ENCODE results near the gene ADAM22. TPM values are rescaled to one million over a fixed set of nuclear protein-coding genes. Genes with fewer than 3 reads are reported as not detected.

Gene ADAM22
- total and polyA plus RNA-seq, 2 donors from 2014 or later = 2.2 to 7.9 TPM

GRCh38 chr7:88230646-88231045 is 296.6 kb downstream of the ADAM22 start:
- intact Hi-C loops (cut with DNase I) = no loop called here
- Histone ChIP-seq H3K36me3 (ENCODE audit: control insufficient read depth in 2 of 3, insufficient read depth in 3 of 3, low read length in 3 of 3) (no peaks in the 10 kb centered on the region), H3K4me3 (ENCODE audit: low read length in 3 of 3) (no peak overlapping the region), H3K27ac (ENCODE audit: low read depth in 2 of 2, low read length in 2 of 2) (no peak overlapping the region), H3K9ac (ENCODE audit: low read length in 3 of 3) (no peak overlapping the region), H3K4me1 (ENCODE audit: control insufficient read depth in 2 of 3, insufficient read depth in 2 of 3, low read depth in 1 of 3, low read length in 3 of 3) (no peaks in the 10 kb centered on the region), H3K27me3 (ENCODE audit: control insufficient read depth, insufficient read depth, low read length) (no peaks in the 10 kb centered on the region), H3K9me3 (ENCODE audit: control insufficient read depth in 2 of 3, insufficient read depth in 1 of 3, low read length in 3 of 3) (no peaks in the 10 kb centered on the region)
- no peak for FAIRE-seq
- TF ChIP-seq, protein P1, sequence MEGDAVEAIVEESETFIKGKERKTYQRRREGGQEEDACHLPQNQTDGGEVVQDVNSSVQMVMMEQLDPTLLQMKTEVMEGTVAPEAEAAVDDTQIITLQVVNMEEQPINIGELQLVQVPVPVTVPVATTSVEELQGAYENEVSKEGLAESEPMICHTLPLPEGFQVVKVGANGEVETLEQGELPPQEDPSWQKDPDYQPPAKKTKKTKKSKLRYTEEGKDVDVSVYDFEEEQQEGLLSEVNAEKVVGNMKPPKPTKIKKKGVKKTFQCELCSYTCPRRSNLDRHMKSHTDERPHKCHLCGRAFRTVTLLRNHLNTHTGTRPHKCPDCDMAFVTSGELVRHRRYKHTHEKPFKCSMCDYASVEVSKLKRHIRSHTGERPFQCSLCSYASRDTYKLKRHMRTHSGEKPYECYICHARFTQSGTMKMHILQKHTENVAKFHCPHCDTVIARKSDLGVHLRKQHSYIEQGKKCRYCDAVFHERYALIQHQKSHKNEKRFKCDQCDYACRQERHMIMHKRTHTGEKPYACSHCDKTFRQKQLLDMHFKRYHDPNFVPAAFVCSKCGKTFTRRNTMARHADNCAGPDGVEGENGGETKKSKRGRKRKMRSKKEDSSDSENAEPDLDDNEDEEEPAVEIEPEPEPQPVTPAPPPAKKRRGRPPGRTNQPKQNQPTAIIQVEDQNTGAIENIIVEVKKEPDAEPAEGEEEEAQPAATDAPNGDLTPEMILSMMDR (IDR thresholded peaks at IDR 0.05; ENCODE audit: borderline replicate concordance, extremely low read depth, insufficient read depth) = no peak
- DNase-seq = no peak

GRCh38 chr7:88233828-88234227 is 299.8 kb downstream of the ADAM22 start:
- TF ChIP-seq, protein P1 (IDR thresholded peaks at IDR 0.05; ENCODE audit: borderline replicate concordance, extremely low read depth, insufficient read depth) = no peak
- FAIRE-seq (no peak), DNase-seq (no peak)
- H3K4me1 ChIP-seq (ENCODE audit: control insufficient read depth in 2 of 3, insufficient read depth in 2 of 3, low read depth in 1 of 3, low read length in 3 of 3) = no peaks in the 10 kb centered on the region
- H3K27ac ChIP-seq (ENCODE audit: low read depth in 2 of 2, low read length in 2 of 2) = no peak overlapping the region
- H3K36me3 ChIP-seq (ENCODE audit: control insufficient read depth in 2 of 3, insufficient read depth in 3 of 3, low read length in 3 of 3) = no peaks in the 10 kb centered on the region
- H3K4me3 ChIP-seq (ENCODE audit: low read length in 3 of 3) = no peak overlapping the region
- intact Hi-C loops (cut with DNase I) = no loop called here
- H3K9ac ChIP-seq (ENCODE audit: low read length in 3 of 3) = no peak overlapping the region
- no peaks in the 10 kb centered on the region for H3K27me3 ChIP-seq (ENCODE audit: control insufficient read depth, insufficient read depth, low read length)
- no peaks in the 10 kb centered on the region for H3K9me3 ChIP-seq (ENCODE audit: control insufficient read depth in 2 of 3, insufficient read depth in 1 of 3, low read length in 3 of 3)

GRCh38 chr7:88239852-88240251 is 305.8 kb downstream of the ADAM22 start:
- no peak for DNase-seq
- FAIRE-seq = no peak
- Histone ChIP-seq H3K36me3 (ENCODE audit: control insufficient read depth in 2 of 3, insufficient read depth in 3 of 3, low read length in 3 of 3) (no peaks in the 10 kb centered on the region), H3K4me3 (ENCODE audit: low read length in 3 of 3) (no peak overlapping the region), H3K27ac (ENCODE audit: low read depth in 2 of 2, low read length in 2 of 2) (no peak overlapping the region), H3K27me3 (ENCODE audit: control insufficient read depth, insufficient read depth, low read length) (no peaks in the 10 kb centered on the region), H3K9ac (ENCODE audit: low read length in 3 of 3) (no peak overlapping the region), H3K4me1 (ENCODE audit: control insufficient read depth in 2 of 3, insufficient read depth in 2 of 3, low read depth in 1 of 3, low read length in 3 of 3) (no peaks in the 10 kb centered on the region), H3K9me3 (ENCODE audit: control insufficient read depth in 2 of 3, insufficient read depth in 1 of 3, low read length in 3 of 3) (no peaks in the 10 kb centered on the region)
- TF ChIP-seq, protein P1 (IDR thresholded peaks at IDR 0.05; ENCODE audit: borderline replicate concordance, extremely low read depth, insufficient read depth) = no peak
- intact Hi-C loops (cut with DNase I) = loop anchor here (10.0 kb wide), 1 partner anchor 115 kb away; no protein-coding TSS in a partner anchor

GRCh38 chr7:88243345-88243909 is 309.4 kb downstream of the ADAM22 start:
- TF ChIP-seq, protein P1 (IDR thresholded peaks at IDR 0.05; ENCODE audit: borderline replicate concordance, extremely low read depth, insufficient read depth) = peak; percentile 64
- Histone ChIP-seq H3K27ac (ENCODE audit: low read depth in 2 of 2, low read length in 2 of 2) (no peak overlapping the region), H3K9me3 (ENCODE audit: control insufficient read depth in 2 of 3, insufficient read depth in 1 of 3, low read length in 3 of 3) (no peaks in the 10 kb centered on the region), H3K27me3 (ENCODE audit: control insufficient read depth, insufficient read depth, low read length) (no peaks in the 10 kb centered on the region), H3K4me3 (ENCODE audit: low read length in 3 of 3) (no peak overlapping the region), H3K36me3 (ENCODE audit: control insufficient read depth in 2 of 3, insufficient read depth in 3 of 3, low read length in 3 of 3) (no peaks in the 10 kb centered on the region), H3K4me1 (ENCODE audit: control insufficient read depth in 2 of 3, insufficient read depth in 2 of 3, low read depth in 1 of 3, low read length in 3 of 3) (no peaks in the 10 kb centered on the region), H3K9ac (ENCODE audit: low read length in 3 of 3) (no peak overlapping the region)
- intact Hi-C loops (cut with DNase I) = loop anchor here (10.0 kb wide), 1 partner anchor 111 kb away; no protein-coding TSS in a partner anchor
- DNase-seq = peak in 3 of 5 donors; percentile 40 to 78 (median 77)
- FAIRE-seq = peak; percentile 97

Measured in kidney (tissue), 14 donors.